Suprapubic skin (tissue), 4 donors: Measurements from ENCODE around the gene MTURN. TPM values are rescaled to one million over a fixed set of nuclear protein-coding genes. Genes with fewer than 3 reads are reported as not detected.

Source experiments
- DNase-seq, 2 donors: peaks; one replicate each; pipeline ENCODE4 v3.0.0-alpha.2; 2019; ENCODE audit warnings: low spot score in 2 of 2
- H3K27ac ChIP-seq: fragments of 200-600 bp; sonication (generic); one replicate; pipeline ENCODE4 v1.5.1; 2019
- H3K27me3 ChIP-seq: fragments of 200-600 bp; sonication (generic); one replicate; pipeline ENCODE4 v1.5.1; 2019
- H3K36me3 ChIP-seq: fragments of 200-600 bp; sonication (generic); one replicate; pipeline ENCODE4 v1.5.1; 2019
- H3K4me1 ChIP-seq: fragments of 200-600 bp; sonication (generic); one replicate; pipeline ENCODE4 v1.5.1; 2019
- H3K4me3 ChIP-seq: fragments of 200-600 bp; sonication (generic); one replicate; pipeline ENCODE4 v1.5.1; 2019; ENCODE audit warnings: mild to moderate bottlenecking
- H3K9me3 ChIP-seq: fragments of 200-600 bp; sonication (generic); one replicate; pipeline ENCODE4 v1.5.1; 2019
- CTCF ChIP-seq, 2 donors: fragments of 200-600 bp in 1 of 2; fragments of 450-650 bp in 1 of 2; sonication (generic) in 1 of 2; IDR thresholded peaks; one replicate each; pipeline ENCODE4 v1.5.1; 2016 to 2019; ENCODE audit warnings: antibody characterized with exemption in 2 of 2, mild to moderate bottlenecking in 1 of 2, moderate library complexity in 1 of 2
- EP300 ChIP-seq: sonication (generic); formaldehyde crosslinking; IDR thresholded peaks from one replicate; pipeline ENCODE4 v1.6.1; 2017; ENCODE audit warnings: antibody characterized with exemption
- POLR2A ChIP-seq, 2 donors: fragments of 450-650 bp; IDR thresholded peaks; one replicate each; pipeline ENCODE4 v1.6.1; 2017; ENCODE audit warnings: antibody characterized with exemption in 2 of 2, mild to moderate bottlenecking in 2 of 2, moderate library complexity in 2 of 2
- POLR2AphosphoS5 ChIP-seq, 3 donors: sonication (generic); formaldehyde crosslinking; IDR thresholded peaks; one replicate each; pipeline ENCODE4 v1.6.1; 2017; ENCODE audit warnings: antibody characterized with exemption in 3 of 3
- WGBS: methylation state at CpG from one replicate; pipeline ENCODE4 v1.1.5; 2018; 5-methylcytosine and 5-hydroxymethylcytosine counted together
- total RNA-seq, 4 donors: library from RNA; depleted of rRNA; stranded (reverse); fragments of >200 nt; gene quantifications; one replicate each; pipeline ENCODE4 v1.1.0, GENCODE V29; 2016

Gene MTURN
- total RNA-seq, 4 donors from 2014 or later = 42.9 to 103 (median 58.0) TPM

- Histone ChIP-seq H3K9me3 (no peaks in the 10 kb centered on the region), H3K27me3 (no peaks in the 10 kb centered on the region), H3K36me3 (peaks cover 13% of the 10 kb centered on the region), H3K4me1 (peaks cover 25% of the 10 kb centered on the region), H3K4me3 (no peak overlapping the region), H3K27ac (peak overlapping the region; percentile 51)
- 98% methylated on average over 5 of the region's 5 CpGs for WGBS
- no peak for TF ChIP-seq CTCF (IDR thresholded peaks at IDR 0.05)
- TF ChIP-seq POLR2AphosphoS5 (IDR thresholded peaks at IDR 0.05) = no peak
- no peak for TF ChIP-seq EP300
- TF ChIP-seq POLR2A (IDR thresholded peaks at IDR 0.05) = no peak
- no peak for DNase-seq
Observed at GRCh38 chr7:30148426-30148825, 13.6 kb downstream of the MTURN start.

GRCh38 chr7:30148951-30149459 is 14.2 kb downstream of the MTURN start:
- DNase-seq = no peak
- Histone ChIP-seq H3K27ac (peak overlapping the region; percentile 56), H3K4me1 (peaks cover 19% of the 10 kb centered on the region), H3K4me3 (peak overlapping the region; percentile 7), H3K27me3 (no peaks in the 10 kb centered on the region), H3K9me3 (no peaks in the 10 kb centered on the region), H3K36me3 (peaks cover 17% of the 10 kb centered on the region)
- peak in 1 of 3 donors; percentile 11 for TF ChIP-seq POLR2AphosphoS5 (IDR thresholded peaks at IDR 0.05)
- no peak for TF ChIP-seq CTCF (IDR thresholded peaks at IDR 0.05)
- 44% methylated on average over 10 of the region's 13 CpGs for WGBS

- Histone ChIP-seq H3K27ac (peak overlapping the region; percentile 56), H3K4me3 (no peak overlapping the region), H3K4me1 (peaks cover 13% of the 10 kb centered on the region), H3K27me3 (no peaks in the 10 kb centered on the region), H3K36me3 (peaks cover 25% of the 10 kb centered on the region), H3K9me3 (no peaks in the 10 kb centered on the region)
- TF ChIP-seq POLR2A (IDR thresholded peaks at IDR 0.05) = no peak
- TF ChIP-seq POLR2AphosphoS5 (IDR thresholded peaks at IDR 0.05) = no peak
- TF ChIP-seq EP300 = no peak
- TF ChIP-seq CTCF (IDR thresholded peaks at IDR 0.05) = no peak
- no peak for DNase-seq
- WGBS = 83% methylated on average over 7 of the region's 7 CpGs
Observed at GRCh38 chr7:30149640-30150272, 15.0 kb downstream of the MTURN start.

- H3K4me1 ChIP-seq = peaks cover 13% of the 10 kb centered on the region
- no peak for TF ChIP-seq CTCF (IDR thresholded peaks at IDR 0.05)
- TF ChIP-seq POLR2A (IDR thresholded peaks at IDR 0.05) = no peak
- no peak for TF ChIP-seq POLR2AphosphoS5 (IDR thresholded peaks at IDR 0.05)
- no peak for TF ChIP-seq EP300
- H3K36me3 ChIP-seq = peaks cover 32% of the 10 kb centered on the region
- H3K27me3 ChIP-seq = no peaks in the 10 kb centered on the region
- H3K27ac ChIP-seq = no peak overlapping the region
- no peak overlapping the region for H3K4me3 ChIP-seq
- H3K9me3 ChIP-seq = no peaks in the 10 kb centered on the region
- 95% methylated on average over 7 of the region's 7 CpGs for WGBS
- no peak for DNase-seq
Observed at GRCh38 chr7:30150711-30151110, 15.9 kb downstream of the MTURN start.

DNA sequence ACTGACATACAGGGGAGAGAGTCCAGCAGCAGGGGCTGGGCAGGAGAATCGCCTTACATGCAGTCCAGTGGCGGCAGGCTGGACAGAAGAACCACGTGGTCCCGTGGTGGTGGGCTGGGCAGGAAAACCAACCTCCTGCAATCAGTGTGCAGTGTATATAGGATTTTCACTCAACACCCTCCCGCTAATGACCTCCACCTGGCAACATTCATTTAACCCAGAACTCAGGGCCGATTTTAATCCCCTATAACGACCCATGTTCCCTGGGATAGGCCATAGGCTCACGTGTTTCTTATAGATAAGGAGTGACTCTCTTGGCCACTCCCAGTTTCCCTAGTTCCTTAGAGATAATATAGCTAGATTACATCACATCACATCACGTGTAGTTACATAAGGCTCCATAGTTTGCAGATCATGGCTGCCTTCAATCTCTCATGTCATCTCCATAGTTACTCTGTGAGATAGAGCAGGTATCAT is 19.4 kb downstream of the MTURN start:
- WGBS = 90% methylated on average over 9 of the region's 9 CpGs

More for the DNA sequence above, 19.4 kb downstream of the MTURN start:
- Histone ChIP-seq H3K4me1 (peaks cover 7% of the 10 kb centered on the region), H3K9me3 (no peaks in the 10 kb centered on the region), H3K36me3 (peaks cover 34% of the 10 kb centered on the region), H3K27ac (no peak overlapping the region), H3K4me3 (no peak overlapping the region), H3K27me3 (no peaks in the 10 kb centered on the region)
- TF ChIP-seq POLR2AphosphoS5 (IDR thresholded peaks at IDR 0.05) (no peak), EP300 (no peak), POLR2A (IDR thresholded peaks at IDR 0.05) (no peak), CTCF (IDR thresholded peaks at IDR 0.05) (no peak)
- DNase-seq = no peak
